Fibroblast of the aortic adventitia (primary cell): ENCODE measurements around the gene NFASC. TPM values are rescaled to one million over a fixed set of nuclear protein-coding genes. Genes with fewer than 3 reads are reported as not detected.

Source experiments
- DNase-seq: peaks from one replicate; pipeline ENCODE4 v3.0.0-alpha.2; 2010; ENCODE audit warnings: low read depth
- H3K4me3 ChIP-seq: 2 replicates; pipeline ENCODE4 v1.5.1; 2011; ENCODE audit warnings: low read depth, mild to moderate bottlenecking, control low read depth, low read length, moderate library complexity
- total RNA-seq: library from RNA; depleted of rRNA; stranded (reverse); fragments of >200 nt; gene quantifications from 2 replicates; pipeline ENCODE4 v1.2.3, GENCODE V29; 2012; ENCODE audit warnings: low replicate concordance
- TF ChIP-seq, protein P1 (sequence below): IDR thresholded peaks from 2 replicates; pipeline ENCODE4 v1.5.1; 2011; ENCODE audit warnings: mild to moderate bottlenecking, low read length, control low read depth, inconsistent platforms; ENCODE audit not compliant: insufficient read depth

NFASC gene
- total RNA-seq, 1 donor, result 22.0 TPM

DNA sequence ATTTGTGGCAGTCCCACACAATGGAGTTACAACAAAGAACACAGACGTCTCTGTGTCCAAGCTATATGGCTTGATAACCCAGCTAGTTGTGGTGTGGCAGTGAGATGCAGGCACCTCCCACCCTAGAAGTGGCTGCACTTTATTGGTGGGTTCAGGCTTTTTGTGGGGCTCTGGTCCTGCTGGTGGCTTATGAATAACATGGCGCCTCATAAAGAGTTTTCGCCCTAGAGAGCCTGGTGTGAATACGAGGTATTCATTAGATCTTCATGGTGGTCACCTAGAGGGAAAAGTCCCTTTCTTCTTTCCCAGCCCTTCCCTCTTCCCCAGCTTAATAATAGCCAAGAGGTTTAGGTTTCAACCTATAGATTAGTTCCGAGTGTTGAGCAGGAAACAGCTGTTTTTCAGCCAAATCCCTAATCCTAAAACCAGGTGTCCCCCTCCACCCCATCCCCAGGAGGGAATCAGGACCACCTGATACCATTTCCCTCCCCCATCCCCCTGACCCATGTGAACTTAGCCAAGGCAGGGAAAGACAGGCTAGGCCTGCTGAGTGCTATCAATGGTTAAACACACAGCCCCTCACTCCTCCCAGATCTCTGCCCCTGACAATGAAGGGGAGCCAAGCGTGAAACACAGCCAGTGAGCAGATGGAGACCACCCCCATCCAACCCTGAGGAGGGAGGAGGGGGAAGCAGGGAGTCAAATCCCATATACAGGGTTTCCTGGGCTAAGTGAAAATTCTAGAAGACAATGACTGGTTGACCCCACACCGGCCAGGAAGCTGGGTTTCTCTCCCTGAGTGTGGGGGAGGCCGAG, 58.2 kb downstream of the NFASC start:
- TF ChIP-seq, protein P1, sequence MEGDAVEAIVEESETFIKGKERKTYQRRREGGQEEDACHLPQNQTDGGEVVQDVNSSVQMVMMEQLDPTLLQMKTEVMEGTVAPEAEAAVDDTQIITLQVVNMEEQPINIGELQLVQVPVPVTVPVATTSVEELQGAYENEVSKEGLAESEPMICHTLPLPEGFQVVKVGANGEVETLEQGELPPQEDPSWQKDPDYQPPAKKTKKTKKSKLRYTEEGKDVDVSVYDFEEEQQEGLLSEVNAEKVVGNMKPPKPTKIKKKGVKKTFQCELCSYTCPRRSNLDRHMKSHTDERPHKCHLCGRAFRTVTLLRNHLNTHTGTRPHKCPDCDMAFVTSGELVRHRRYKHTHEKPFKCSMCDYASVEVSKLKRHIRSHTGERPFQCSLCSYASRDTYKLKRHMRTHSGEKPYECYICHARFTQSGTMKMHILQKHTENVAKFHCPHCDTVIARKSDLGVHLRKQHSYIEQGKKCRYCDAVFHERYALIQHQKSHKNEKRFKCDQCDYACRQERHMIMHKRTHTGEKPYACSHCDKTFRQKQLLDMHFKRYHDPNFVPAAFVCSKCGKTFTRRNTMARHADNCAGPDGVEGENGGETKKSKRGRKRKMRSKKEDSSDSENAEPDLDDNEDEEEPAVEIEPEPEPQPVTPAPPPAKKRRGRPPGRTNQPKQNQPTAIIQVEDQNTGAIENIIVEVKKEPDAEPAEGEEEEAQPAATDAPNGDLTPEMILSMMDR, result no peak

DNA sequence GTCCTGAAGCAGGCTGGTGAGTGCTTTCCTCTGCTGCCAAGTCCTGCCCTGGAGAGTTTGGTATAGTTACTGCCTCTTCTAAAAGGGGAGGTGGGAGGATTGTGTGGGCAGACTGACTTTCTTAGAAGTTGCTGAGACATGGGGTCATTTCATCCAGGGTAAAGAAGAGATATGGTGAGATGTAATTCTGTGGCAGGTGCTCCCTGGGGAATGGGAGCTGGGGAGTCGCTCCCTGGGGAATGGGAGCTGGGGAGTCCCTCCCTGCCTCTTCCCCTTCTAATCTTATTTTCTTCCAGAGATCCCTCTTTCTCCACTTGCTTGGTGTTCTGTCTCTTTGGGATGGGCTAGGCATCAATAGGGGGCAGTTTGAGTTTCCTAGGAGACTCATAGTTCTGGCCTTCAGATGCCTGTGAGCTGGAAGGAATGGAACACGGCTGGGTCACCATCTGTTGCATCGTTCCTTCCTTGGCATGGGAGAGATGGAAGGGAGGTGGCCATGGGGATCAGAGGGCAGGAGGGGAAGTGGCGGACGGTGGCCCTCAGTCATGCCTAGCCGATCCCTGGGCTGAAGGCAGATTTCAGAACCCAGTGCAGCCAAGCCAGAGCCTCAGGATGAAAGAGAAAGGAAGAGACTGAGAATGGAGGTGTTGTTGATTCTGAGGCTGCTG, 59.0 kb downstream of the NFASC start:
- no peak for DNase-seq
- H3K4me3 ChIP-seq, result no peak overlapping the region
- TF ChIP-seq, protein P1, result no peak

More for the DNA sequence above, 58.2 kb downstream of the NFASC start:
- DNase-seq, result no peak
- no peak overlapping the region for H3K4me3 ChIP-seq

DNA sequence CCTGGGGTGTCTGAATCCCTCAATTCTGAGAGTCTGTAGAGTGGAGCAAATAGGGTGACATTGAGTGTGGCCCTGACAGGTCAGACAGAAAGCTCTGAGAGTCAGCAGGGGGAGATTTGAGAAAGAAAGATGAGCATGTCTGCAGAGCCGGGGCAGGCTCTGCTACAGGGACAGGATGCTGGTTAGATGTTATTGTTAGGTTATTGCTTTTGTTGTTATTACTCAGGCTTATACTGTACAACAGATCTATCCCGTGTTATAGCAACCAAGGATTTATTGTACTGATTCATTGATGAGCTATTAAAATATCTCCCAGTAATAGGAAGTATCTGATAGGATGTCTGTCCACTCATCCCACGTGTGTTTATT, 59.5 kb downstream of the NFASC start:
- no peak overlapping the region for H3K4me3 ChIP-seq
- TF ChIP-seq, protein P1, result no peak
- no peak for DNase-seq

DNA sequence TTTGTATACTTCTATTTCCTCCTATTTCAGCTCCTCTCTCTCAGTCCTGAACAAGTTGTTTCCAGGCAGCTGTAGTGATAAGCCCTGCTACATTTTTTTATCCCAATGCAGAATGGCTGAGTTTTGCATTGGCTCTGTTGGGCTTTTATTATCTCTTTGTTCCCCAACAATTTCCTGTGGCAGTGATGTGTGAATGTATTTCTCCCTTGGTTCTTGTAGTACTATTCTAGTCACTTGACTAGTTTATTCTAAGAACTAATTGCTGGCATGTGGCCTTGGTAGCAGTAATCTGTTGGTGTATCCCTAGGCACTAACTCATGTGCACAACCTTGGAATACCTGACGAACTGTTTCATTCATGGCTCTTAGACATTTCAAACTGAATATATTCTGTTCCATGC, 60.7 kb downstream of the NFASC start:
- H3K4me3 ChIP-seq, result no peak overlapping the region
- TF ChIP-seq, protein P1, result no peak
- DNase-seq, result peak; percentile 11

DNA sequence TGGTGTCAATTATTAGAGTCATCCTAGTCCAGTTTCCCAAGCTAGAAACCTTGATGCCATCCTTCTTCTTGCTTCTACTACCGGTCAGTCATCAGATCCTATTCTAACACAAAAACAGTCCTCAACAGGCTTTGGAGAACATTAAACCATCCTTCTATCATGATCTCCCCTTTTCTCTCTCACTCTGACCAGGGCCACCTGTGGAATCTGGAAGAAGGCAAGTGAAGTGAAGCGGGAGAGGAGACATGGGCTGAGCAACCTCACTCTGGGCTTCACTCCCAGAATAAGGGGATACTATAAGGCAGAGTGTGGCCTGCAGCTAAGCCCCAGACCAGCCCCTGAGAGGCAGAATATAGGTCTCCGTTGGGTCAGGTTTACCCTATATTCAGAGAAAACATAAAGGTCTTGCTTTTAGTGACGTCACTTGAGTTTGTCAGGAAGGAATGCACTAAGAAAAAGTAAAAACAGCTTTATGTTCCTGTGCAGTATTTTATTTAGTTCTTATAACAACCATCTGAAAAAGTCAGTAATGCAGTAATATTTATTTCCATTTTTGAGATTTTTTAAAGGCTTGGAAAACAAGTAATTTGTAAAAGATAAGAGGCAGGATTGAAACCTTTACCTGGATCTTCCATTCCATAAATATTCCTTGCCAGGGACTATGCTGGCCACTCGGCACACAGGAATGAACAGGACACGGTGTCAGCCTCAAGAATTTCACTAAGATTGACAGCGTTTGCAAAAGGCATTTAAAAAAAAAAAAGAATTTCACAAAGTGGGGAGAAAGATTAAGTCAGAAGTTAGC, 61.3 kb downstream of the NFASC start:
- no peak overlapping the region for H3K4me3 ChIP-seq
- TF ChIP-seq, protein P1, result no peak
- DNase-seq, result no peak

DNA sequence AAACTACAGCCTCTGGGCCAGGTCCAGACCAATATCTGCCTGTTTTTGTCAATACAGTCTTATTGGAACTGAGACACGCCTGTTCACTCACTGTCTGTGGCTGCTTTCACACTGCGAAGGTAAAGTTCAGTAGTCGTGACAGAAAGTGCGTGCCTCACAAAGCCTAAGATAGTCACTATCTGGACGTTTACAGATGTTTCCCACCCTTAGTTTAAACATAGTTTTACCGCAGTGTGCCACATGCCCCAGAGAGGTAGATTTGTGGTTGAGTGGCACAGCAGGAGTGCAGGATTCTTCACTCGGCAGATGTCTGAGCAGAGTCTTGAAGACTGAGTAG, 61.9 kb downstream of the NFASC start:
- no peak for DNase-seq
- TF ChIP-seq, protein P1, result no peak

More for the DNA sequence above, 61.9 kb downstream of the NFASC start:
- no peak overlapping the region for H3K4me3 ChIP-seq
